ENCODE measurements around the gene CYLD. TPM values are rescaled to one million over a fixed set of nuclear protein-coding genes. Genes with fewer than 3 reads are reported as not detected.

The CYLD gene
- total and polyA plus RNA-seq, 10 of the 15 experiments (the other 5 are each of a cell fraction or from before 2014, with no cell fraction given): 19.2 to 106 (median 46.1) TPM

DNA sequence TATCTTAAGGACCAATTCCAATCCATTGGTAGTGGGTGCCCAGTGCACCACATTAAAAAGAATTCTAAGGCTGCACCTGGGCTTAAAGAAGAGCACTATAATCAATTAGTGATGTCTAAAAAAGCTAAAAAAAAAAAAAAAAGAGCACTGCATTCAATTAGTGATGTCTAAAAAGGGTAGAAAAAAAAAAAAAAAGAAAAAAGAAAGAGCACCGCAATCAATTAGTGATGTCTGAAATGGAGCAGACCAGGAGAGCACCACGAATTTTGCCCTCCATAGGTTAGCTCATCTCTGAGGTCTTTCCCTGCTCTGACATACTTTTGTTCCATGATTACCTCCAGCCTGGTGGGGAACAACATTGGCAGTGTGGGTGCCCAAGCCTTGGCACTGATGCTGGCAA, 18.9 kb upstream of the CYLD start:
- ChIA-PET CTCF (interaction anchor here (1.8 kb wide), 1 partner anchor 24 kb away, joined by 6 read pairs; no protein-coding TSS in a partner anchor), SMC1A (ENCODE audit: uncharacterized antibody, unreplicated experiment) (interaction anchor here (0.6 to 1.1 kb wide), 2 partner anchors 25 to 39 kb away, joined by 3 to 4 read pairs; no protein-coding TSS in a partner anchor), RAD21 (ENCODE audit: unreplicated experiment) (interaction anchor here (0.7 to 1.5 kb wide), 2 partner anchors 19 to 56 kb away, joined by 3 to 7 read pairs; partner anchors contain the start of gene CYLD), POLR2A (interaction anchor here (0.6 kb wide), 1 partner anchor 162 kb away, joined by 5 read pairs; no protein-coding TSS in a partner anchor)
- in situ Hi-C loops (cut with MboI): no loop called here
- Histone ChIP-seq H3K4me2 (ENCODE audit: control insufficient read depth, insufficient read depth) (no peak overlapping the region), H3K9me3 (replicated peaks; ENCODE audit: control insufficient read depth, insufficient read depth, low read length) (peaks cover 10% of the 10 kb centered on the region; the same call in 2 of the 3 replicates), H3K9ac (ENCODE audit: control insufficient read depth, insufficient read depth, low read length) (no peak overlapping the region), H4K20me1 (ENCODE audit: control insufficient read depth, insufficient read depth) (no peaks in the 10 kb centered on the region), H2AFZ (ENCODE audit: control insufficient read depth, low read depth, low read length) (no peak overlapping the region), H3K79me2 (ENCODE audit: control insufficient read depth, insufficient read depth, low read length) (no peaks in the 10 kb centered on the region), H3K4me1 (ENCODE audit: control insufficient read depth, insufficient read depth, low read length) (no peaks in the 10 kb centered on the region), H3K4me3 (no peak overlapping the region), H3K36me3 (ENCODE audit: control insufficient read depth in 2 of 2, insufficient read depth in 2 of 2, low read length in 1 of 2) (peaks cover 10 to 18% of the 10 kb centered on the region in 2 experiments; a peak in 3 of 4 replicates), H3K27me3 (replicated peaks in 1 of 2; ENCODE audit: control insufficient read depth in 2 of 2, insufficient read depth in 2 of 2, low read length in 1 of 2) (no peaks in the 10 kb centered on the region), H3K27ac (ENCODE audit: control insufficient read depth, insufficient read depth) (no peak overlapping the region)
- BruUV-seq (replicated peaks): no TSS peak
- intact Hi-C loops (cut with micrococcal nuclease; ENCODE audit: unreplicated experiment): no loop called here
- FAIRE-seq: no peak
- peak; percentile 74 for TF ChIP-seq MLLT1 (IDR thresholded peaks at IDR 0.05)
- TF ChIP-seq NFYB (IDR thresholded peaks at IDR 0.05; ENCODE audit: insufficient read depth, low read depth, low read length): no peak
- 0 out of 2 replicates have a peak, but pooled peaks have one; percentile 32 for TF ChIP-seq ZNF384 (IDR thresholded peaks at IDR 0.05; ENCODE audit: borderline replicate concordance, low read depth, low read length)
- 100% methylated on average over 2 of the region's 2 CpGs for WGBS (ENCODE audit: insufficient coverage, insufficient replicate concordance, low lambda C conversion rate, missing lambda C conversion rate)
- DNase-seq (ENCODE audit: low read depth, low spot score): no peak
- no peak for ATAC-seq

DNA sequence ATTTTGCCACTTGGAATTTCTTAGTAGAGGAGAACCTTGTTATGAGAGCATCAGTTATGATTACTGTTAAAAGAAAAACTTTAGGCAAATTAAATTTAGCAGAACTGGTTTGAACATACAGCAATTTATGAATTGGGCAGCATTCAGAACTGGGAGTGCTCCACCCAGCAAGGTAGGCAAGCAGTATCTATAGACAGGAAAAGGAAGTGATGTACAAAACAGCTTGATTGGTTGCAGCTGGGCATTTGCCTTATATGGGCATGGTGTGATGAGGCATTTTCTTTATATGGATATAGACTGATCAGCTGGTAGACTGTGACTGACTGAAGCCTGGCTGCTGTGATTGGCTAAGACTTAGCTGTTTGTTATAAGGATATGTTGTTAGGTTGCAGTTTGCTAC, 17.6 kb upstream of the CYLD start:
- Histone ChIP-seq H4K20me1 (ENCODE audit: control insufficient read depth, insufficient read depth) (no peaks in the 10 kb centered on the region), H3K27ac (ENCODE audit: control insufficient read depth, insufficient read depth) (peak overlapping the region; percentile 17; the same call in 1 of the 2 replicates), H3K79me2 (ENCODE audit: control insufficient read depth, insufficient read depth, low read length) (no peaks in the 10 kb centered on the region), H3K27me3 (replicated peaks in 1 of 2; ENCODE audit: control insufficient read depth in 2 of 2, insufficient read depth in 2 of 2, low read length in 1 of 2) (no peaks in the 10 kb centered on the region), H3K9ac (ENCODE audit: control insufficient read depth, insufficient read depth, low read length) (no peak overlapping the region), H3K9me3 (replicated peaks; ENCODE audit: control insufficient read depth, insufficient read depth, low read length) (peaks cover 10% of the 10 kb centered on the region; the same call in 2 of the 3 replicates), H3K4me2 (ENCODE audit: control insufficient read depth, insufficient read depth) (no peak overlapping the region), H2AFZ (ENCODE audit: control insufficient read depth, low read depth, low read length) (no peak overlapping the region), H3K4me3 (no peak overlapping the region), H3K36me3 (ENCODE audit: control insufficient read depth in 2 of 2, insufficient read depth in 2 of 2, low read length in 1 of 2) (peaks cover 10 to 18% of the 10 kb centered on the region in 2 experiments; a peak in 3 of 4 replicates), H3K4me1 (ENCODE audit: control insufficient read depth, insufficient read depth, low read length) (no peaks in the 10 kb centered on the region)
- in situ Hi-C loops (cut with MboI): no loop called here
- ChIA-PET CTCF (interaction anchor here (0.7 to 1.4 kb wide), 3 partner anchors 12 to 82 kb away, joined by 3 to 5 read pairs (median 4); no protein-coding TSS in a partner anchor), SMC1A (ENCODE audit: uncharacterized antibody, unreplicated experiment) (interaction anchor here (1.1 to 1.4 kb wide), 5 partner anchors 10 to 52 kb away, joined by 3 to 6 read pairs (median 3); partner anchors contain the start of gene CYLD), RAD21 (ENCODE audit: unreplicated experiment) (interaction anchor here (0.7 kb wide), 1 partner anchor 814 kb away, joined by 3 read pairs; no protein-coding TSS in a partner anchor), POLR2A (interaction anchor here (1.6 kb wide), 1 partner anchor 16 kb away, joined by 5 read pairs; no protein-coding TSS in a partner anchor)
- peak; percentile 7 for FAIRE-seq
- ATAC-seq: peak; percentile 74
- BruUV-seq (replicated peaks): no TSS peak
- no peak for DNase-seq (ENCODE audit: low read depth, low spot score)
- intact Hi-C loops (cut with micrococcal nuclease; ENCODE audit: unreplicated experiment): no loop called here
- TF ChIP-seq, protein P1, sequence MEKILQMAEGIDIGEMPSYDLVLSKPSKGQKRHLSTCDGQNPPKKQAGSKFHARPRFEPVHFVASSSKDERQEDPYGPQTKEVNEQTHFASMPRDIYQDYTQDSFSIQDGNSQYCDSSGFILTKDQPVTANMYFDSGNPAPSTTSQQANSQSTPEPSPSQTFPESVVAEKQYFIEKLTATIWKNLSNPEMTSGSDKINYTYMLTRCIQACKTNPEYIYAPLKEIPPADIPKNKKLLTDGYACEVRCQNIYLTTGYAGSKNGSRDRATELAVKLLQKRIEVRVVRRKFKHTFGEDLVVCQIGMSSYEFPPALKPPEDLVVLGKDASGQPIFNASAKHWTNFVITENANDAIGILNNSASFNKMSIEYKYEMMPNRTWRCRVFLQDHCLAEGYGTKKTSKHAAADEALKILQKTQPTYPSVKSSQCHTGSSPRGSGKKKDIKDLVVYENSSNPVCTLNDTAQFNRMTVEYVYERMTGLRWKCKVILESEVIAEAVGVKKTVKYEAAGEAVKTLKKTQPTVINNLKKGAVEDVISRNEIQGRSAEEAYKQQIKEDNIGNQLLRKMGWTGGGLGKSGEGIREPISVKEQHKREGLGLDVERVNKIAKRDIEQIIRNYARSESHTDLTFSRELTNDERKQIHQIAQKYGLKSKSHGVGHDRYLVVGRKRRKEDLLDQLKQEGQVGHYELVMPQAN (conservative IDR thresholded peaks at IDR 0.05): no peak
- TF ChIP-seq ATF7 (IDR thresholded peaks at IDR 0.05; ENCODE audit: low read depth) (no peak), GABPA (IDR thresholded peaks at IDR 0.05; ENCODE audit: low read depth) (peak; percentile 70; the same call in 1 of the 2 replicates), NFYB (IDR thresholded peaks at IDR 0.05; ENCODE audit: insufficient read depth, low read depth, low read length) (peak; percentile 80), SRF (IDR thresholded peaks at IDR 0.05; ENCODE audit: low read depth in 2 of 2, low read length in 2 of 2) (peak; percentile 93 to 97), TCF3 (IDR thresholded peaks at IDR 0.05; ENCODE audit: borderline replicate concordance, insufficient read depth, low read depth, low read length) (0 out of 2 replicates have a peak, but pooled peaks have one; percentile 16), RUNX3 (IDR thresholded peaks at IDR 0.05; ENCODE audit: low read length) (no peak), RAD21 (IDR thresholded peaks at IDR 0.05; ENCODE audit: insufficient read depth, low read depth, low read length) (no peak), FOS (IDR thresholded peaks at IDR 0.05; ENCODE audit: borderline replicate concordance, extremely low read depth, insufficient read length) (no peak), CREM (IDR thresholded peaks at IDR 0.05; ENCODE audit: low read depth) (no peak), WRNIP1 (IDR thresholded peaks at IDR 0.05; ENCODE audit: borderline replicate concordance, low read depth, low read length) (no peak)
